ENCODE data around the gene ARMC5. TPM values are rescaled to one million over a fixed set of nuclear protein-coding genes. Genes with fewer than 3 reads are reported as not detected.
A peak's percentile ranks its signal among the peaks of the same experiment; 100 is the strongest.

The ARMC5 gene
- total RNA-seq, 1 donor from 2014 or later, result 5.4 TPM

DNA sequence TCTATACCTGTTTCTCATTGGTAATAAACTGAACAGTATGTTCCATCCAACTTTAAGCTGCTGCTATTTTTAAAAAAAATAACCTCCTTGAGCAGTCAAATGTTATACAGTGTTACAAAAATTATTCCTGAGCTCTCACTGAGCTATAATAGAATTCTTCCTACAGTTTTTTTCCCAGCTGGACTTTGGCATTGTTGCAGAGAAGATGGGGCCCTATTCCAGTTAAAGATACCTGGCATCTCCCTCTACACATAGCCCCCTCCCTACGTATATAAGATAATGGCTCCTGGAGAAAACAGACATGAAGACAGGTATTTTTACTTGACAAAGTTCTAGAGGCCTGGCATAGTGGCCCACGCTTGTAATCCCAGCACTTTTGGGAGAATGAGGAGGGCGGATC, 29.5 kb upstream of the ARMC5 start:
- H3K4me1 Mint-ChIP-seq, result peaks cover 8% of the 10 kb centered on the region
- peaks cover 2% of the 10 kb centered on the region for H3K9me3 Mint-ChIP-seq
- H3K27me3 Mint-ChIP-seq (ENCODE audit: insufficient read depth, low read depth), result peaks cover 7% of the 10 kb centered on the region

DNA sequence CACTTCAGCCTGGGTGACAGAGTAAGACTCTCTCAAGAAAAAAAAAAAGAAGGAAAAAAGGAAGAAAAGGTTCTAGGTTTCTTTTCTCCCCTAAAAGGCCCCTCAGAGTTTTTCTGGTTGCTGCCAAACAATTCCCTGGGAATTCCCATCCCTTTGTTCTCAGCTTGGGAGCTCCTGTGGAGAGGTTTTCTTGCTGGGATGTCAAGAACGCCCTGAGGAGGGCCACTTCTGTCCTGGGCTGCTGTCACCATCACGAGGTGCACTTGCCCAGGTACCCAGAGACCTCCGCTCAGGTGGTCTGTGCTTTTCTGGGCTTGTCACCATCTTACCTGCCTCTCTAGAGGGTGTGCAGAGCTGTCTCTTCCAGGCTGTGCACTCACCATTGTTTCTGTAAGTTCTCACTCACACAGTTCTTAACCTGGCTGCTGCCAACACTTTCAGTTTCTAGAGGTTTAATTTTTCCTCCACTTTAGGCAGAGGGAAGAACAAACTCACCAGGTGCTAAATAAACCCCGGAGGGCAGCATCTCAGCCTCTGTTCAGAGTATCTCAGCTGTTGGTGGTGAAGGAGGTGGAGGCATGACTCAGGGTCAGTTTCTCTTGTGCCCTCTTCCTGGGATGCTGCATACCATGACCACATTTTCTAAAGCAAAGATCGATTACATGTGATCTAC, 28.8 kb upstream of the ARMC5 start:
- Histone ChIP-seq H3K27me3 (peaks cover 7% of the 10 kb centered on the region), H3K27ac (no peak overlapping the region), H3K9me3 (ENCODE audit: low read depth) (no peaks in the 10 kb centered on the region), H2AFZ (replicated peaks) (no peak overlapping the region), H3K4me3 (no peak overlapping the region), H3K9ac (no peak overlapping the region), H3F3A (ENCODE audit: low read depth) (no peaks in the 10 kb centered on the region), H3K79me2 (ENCODE audit: low read depth) (no peaks in the 10 kb centered on the region), H4K20me1 (ENCODE audit: low read depth) (no peaks in the 10 kb centered on the region), H3K36me3 (no peaks in the 10 kb centered on the region), H3K4me2 (no peak overlapping the region), H3K4me1 (no peaks in the 10 kb centered on the region)
- Mint-ChIP-seq H3K27me3 (ENCODE audit: insufficient read depth, low read depth) (peaks cover 8% of the 10 kb centered on the region), H3K27ac (no peak overlapping the region), H3K9me3 (peaks cover 2% of the 10 kb centered on the region), H3K4me1 (peaks cover 8% of the 10 kb centered on the region), H3K4me3 (no peak overlapping the region), H3K36me3 (no peaks in the 10 kb centered on the region)
- peak; percentile 45 for DNase-seq (ENCODE audit: low spot score)
- TF ChIP-seq, protein P1, sequence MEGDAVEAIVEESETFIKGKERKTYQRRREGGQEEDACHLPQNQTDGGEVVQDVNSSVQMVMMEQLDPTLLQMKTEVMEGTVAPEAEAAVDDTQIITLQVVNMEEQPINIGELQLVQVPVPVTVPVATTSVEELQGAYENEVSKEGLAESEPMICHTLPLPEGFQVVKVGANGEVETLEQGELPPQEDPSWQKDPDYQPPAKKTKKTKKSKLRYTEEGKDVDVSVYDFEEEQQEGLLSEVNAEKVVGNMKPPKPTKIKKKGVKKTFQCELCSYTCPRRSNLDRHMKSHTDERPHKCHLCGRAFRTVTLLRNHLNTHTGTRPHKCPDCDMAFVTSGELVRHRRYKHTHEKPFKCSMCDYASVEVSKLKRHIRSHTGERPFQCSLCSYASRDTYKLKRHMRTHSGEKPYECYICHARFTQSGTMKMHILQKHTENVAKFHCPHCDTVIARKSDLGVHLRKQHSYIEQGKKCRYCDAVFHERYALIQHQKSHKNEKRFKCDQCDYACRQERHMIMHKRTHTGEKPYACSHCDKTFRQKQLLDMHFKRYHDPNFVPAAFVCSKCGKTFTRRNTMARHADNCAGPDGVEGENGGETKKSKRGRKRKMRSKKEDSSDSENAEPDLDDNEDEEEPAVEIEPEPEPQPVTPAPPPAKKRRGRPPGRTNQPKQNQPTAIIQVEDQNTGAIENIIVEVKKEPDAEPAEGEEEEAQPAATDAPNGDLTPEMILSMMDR (IDR thresholded peaks at IDR 0.05), result no peak
- TF ChIP-seq EZH2phosphoT487 (IDR thresholded peaks at IDR 0.05) (no peak), EZH2 (IDR thresholded peaks at IDR 0.05) (no peak)

More for the DNA sequence above, 29.5 kb upstream of the ARMC5 start:
- Mint-ChIP-seq H3K4me3 (no peak overlapping the region), H3K27ac (no peak overlapping the region), H3K36me3 (no peaks in the 10 kb centered on the region)
- no peaks in the 10 kb centered on the region for H3K4me1 ChIP-seq
- no peak for TF ChIP-seq EZH2 (IDR thresholded peaks at IDR 0.05)
- no peak for TF ChIP-seq EZH2phosphoT487 (IDR thresholded peaks at IDR 0.05)
- TF ChIP-seq, protein P1 (IDR thresholded peaks at IDR 0.05), result no peak
- no peaks in the 10 kb centered on the region for H4K20me1 ChIP-seq (ENCODE audit: low read depth)
- no peaks in the 10 kb centered on the region for H3F3A ChIP-seq (ENCODE audit: low read depth)
- H3K9me3 ChIP-seq (ENCODE audit: low read depth), result no peaks in the 10 kb centered on the region
- no peak overlapping the region for H3K9ac ChIP-seq
- DNase-seq (ENCODE audit: low spot score), result no peak
- no peaks in the 10 kb centered on the region for H3K79me2 ChIP-seq (ENCODE audit: low read depth)
- H3K27ac ChIP-seq, result no peak overlapping the region
- H3K4me2 ChIP-seq, result no peak overlapping the region
- H3K4me3 ChIP-seq, result no peak overlapping the region
- no peaks in the 10 kb centered on the region for H3K36me3 ChIP-seq
- no peak overlapping the region for H2AFZ ChIP-seq (replicated peaks)
- peaks cover 7% of the 10 kb centered on the region for H3K27me3 ChIP-seq

DNA sequence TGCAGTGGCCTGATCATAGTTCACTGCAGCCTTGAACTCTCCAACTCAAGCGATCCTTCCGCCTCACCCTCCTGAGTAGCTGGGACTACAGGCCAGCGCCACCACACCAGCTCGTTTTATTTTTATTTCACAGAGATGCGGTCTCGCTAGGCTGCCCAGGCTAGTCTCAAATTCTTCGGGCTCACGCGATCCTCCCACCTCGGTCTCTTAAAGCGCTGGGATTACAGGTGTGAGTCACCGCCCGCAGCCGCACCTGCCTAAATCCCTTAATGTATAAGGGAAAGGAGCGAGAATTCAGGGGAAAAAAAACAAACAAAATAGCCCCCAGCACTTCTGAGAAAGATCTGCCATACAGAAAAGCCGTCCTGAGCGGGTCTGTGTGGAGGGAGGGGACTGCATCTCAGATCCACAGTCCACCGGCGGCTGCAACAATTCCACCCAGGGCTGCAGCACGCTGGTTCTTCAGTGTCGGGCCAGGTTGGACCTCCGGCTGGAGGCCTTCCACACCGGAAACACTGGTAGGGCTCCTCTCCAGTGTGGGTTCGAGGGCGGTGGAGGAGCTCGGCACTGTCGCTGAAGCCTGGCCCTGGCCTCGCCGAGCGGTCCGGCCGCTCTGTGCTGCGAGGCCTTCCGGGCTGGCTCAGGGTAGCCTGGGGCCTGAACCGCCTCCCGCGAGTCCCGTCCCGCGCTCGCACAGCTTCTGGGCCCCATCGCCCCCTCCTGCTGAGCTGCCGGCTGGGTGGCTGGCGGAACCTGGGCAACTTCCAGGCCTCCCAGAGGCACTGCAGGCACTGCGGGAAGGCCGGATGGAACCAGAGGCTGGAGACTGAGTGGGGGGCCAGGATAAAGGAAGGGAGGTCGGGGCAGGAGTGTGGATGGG, 23.7 kb upstream of the ARMC5 start:
- H3K27ac Mint-ChIP-seq, result peak overlapping the region; percentile 74
- no peak overlapping the region for H3K4me3 ChIP-seq
- no peak for TF ChIP-seq EZH2 (IDR thresholded peaks at IDR 0.05)
- TF ChIP-seq, protein P1 (IDR thresholded peaks at IDR 0.05), result no peak
- no peak for TF ChIP-seq EZH2phosphoT487 (IDR thresholded peaks at IDR 0.05)

More for the DNA sequence above, 23.7 kb upstream of the ARMC5 start:
- no peaks in the 10 kb centered on the region for H3F3A ChIP-seq (ENCODE audit: low read depth)
- H3K36me3 ChIP-seq, result no peaks in the 10 kb centered on the region
- Mint-ChIP-seq H3K4me1 (peaks cover 6% of the 10 kb centered on the region), H3K36me3 (no peaks in the 10 kb centered on the region), H3K4me3 (no peak overlapping the region), H3K27me3 (ENCODE audit: insufficient read depth, low read depth) (peaks cover 3% of the 10 kb centered on the region), H3K9me3 (no peaks in the 10 kb centered on the region)
- no peak overlapping the region for H3K9ac ChIP-seq
- H3K79me2 ChIP-seq (ENCODE audit: low read depth), result no peaks in the 10 kb centered on the region
- no peaks in the 10 kb centered on the region for H4K20me1 ChIP-seq (ENCODE audit: low read depth)
- no peak overlapping the region for H3K4me2 ChIP-seq
- no peak for DNase-seq (ENCODE audit: low spot score)
- H3K4me1 ChIP-seq, result no peaks in the 10 kb centered on the region
- H3K9me3 ChIP-seq (ENCODE audit: low read depth), result no peaks in the 10 kb centered on the region
- no peaks in the 10 kb centered on the region for H3K27me3 ChIP-seq
- H3K27ac ChIP-seq, result no peak overlapping the region
- H2AFZ ChIP-seq (replicated peaks), result no peak overlapping the region
